Vagina (tissue), 2 donors: ENCODE measurements around the gene AGPAT3.

Experiments
- POLR2A ChIP-seq, 2 donors: fragments of 450-650 bp; IDR thresholded peaks; one replicate each; pipeline ENCODE4 v1.6.1; 2017; ENCODE audit warnings: antibody characterized with exemption in 2 of 2, mild to moderate bottlenecking in 2 of 2, moderate library complexity in 2 of 2
- POLR2AphosphoS5 ChIP-seq, 2 donors: sonication (generic); formaldehyde crosslinking; IDR thresholded peaks; one replicate each; pipeline ENCODE4 v1.9.0; 2017; ENCODE audit warnings: antibody characterized with exemption in 2 of 2, mild to moderate bottlenecking in 2 of 2, low read depth in 1 of 2; ENCODE audit not compliant: insufficient read depth in 1 of 2
- TF ChIP-seq, protein P1 (sequence below), 3 experiments: fragments of 450-650 bp in 2 of 3; fragments of 200-600 bp in 1 of 3; sonication (generic) in 1 of 3; IDR thresholded peaks; one replicate each; pipeline ENCODE4 v1.5.1; 2017 to 2019; ENCODE audit warnings: antibody characterized with exemption in 3 of 3, mild to moderate bottlenecking in 2 of 3, moderate library complexity in 2 of 3

DNA sequence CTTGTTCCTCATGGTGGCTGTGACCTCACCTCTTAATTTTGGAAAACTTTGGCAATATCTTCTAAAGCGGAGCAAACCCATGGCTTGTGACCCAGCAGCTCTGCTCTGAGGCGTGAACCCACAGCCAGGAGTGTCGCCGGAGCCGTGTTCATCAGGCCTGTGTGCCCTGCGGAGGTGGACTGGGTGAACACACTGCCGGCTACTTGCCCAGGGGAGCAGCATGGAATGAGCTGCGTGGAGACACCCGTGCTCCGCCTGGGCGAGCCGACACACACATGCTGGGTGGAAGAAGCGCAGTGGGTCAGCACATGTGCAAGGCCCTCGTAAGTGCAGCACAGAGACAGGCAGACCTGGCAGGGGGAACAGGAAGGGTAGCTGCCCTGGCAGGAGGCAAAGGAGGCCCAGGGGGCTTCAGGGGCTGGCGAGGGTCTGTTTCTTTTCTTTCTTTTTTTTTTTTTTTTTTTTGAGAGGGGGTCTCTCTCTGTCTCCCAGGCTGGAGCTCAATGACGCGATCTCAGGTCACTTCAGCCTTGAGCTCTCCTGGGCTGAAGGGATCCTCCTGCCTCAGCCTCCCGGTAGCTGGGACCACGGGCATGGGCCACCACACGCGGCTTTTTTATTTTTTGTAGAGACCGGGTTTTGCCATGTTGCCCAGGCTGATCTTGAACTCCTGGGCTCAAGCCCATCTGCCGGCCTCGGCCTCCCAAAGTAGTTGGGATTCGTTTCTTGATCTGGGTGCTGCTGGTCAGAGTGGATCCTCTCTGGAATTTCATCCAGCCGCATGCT, 41.8 kb downstream of the AGPAT3 start:
- TF ChIP-seq, protein P1, sequence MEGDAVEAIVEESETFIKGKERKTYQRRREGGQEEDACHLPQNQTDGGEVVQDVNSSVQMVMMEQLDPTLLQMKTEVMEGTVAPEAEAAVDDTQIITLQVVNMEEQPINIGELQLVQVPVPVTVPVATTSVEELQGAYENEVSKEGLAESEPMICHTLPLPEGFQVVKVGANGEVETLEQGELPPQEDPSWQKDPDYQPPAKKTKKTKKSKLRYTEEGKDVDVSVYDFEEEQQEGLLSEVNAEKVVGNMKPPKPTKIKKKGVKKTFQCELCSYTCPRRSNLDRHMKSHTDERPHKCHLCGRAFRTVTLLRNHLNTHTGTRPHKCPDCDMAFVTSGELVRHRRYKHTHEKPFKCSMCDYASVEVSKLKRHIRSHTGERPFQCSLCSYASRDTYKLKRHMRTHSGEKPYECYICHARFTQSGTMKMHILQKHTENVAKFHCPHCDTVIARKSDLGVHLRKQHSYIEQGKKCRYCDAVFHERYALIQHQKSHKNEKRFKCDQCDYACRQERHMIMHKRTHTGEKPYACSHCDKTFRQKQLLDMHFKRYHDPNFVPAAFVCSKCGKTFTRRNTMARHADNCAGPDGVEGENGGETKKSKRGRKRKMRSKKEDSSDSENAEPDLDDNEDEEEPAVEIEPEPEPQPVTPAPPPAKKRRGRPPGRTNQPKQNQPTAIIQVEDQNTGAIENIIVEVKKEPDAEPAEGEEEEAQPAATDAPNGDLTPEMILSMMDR (IDR thresholded peaks at IDR 0.05), result no peak
- no peak for TF ChIP-seq POLR2AphosphoS5 (IDR thresholded peaks at IDR 0.05; ENCODE audit: insufficient read depth in 1 of 2, low read depth in 1 of 2)
- no peak for TF ChIP-seq POLR2A (IDR thresholded peaks at IDR 0.05)
